HG02981 (cell line): ENCODE data around the gene LCE5A.
"Not testable (repeated sequence)": the region's sequence is repeated elsewhere in the genome, so short reads cannot be mapped to it uniquely, and the experiment has no call there.

Experiments used
- ATAC-seq: cut with Tn5 transposase; IDR thresholded peaks from one replicate; pipeline ENCODE4 v1.9.1; 2021; ENCODE audit warnings: mild to moderate bottlenecking, moderate library complexity; ENCODE audit not compliant: unreplicated experiment

The LCE5A gene

GRCh38 chr1:152515434-152515783 is 4.8 kb downstream of the LCE5A start:
- no peak for ATAC-seq

GRCh38 chr1:152516082-152516481 is 5.5 kb downstream of the LCE5A start:
- no peak for ATAC-seq

GRCh38 chr1:152517237-152517811 is 6.7 kb downstream of the LCE5A start:
- no peak for ATAC-seq

DNA sequence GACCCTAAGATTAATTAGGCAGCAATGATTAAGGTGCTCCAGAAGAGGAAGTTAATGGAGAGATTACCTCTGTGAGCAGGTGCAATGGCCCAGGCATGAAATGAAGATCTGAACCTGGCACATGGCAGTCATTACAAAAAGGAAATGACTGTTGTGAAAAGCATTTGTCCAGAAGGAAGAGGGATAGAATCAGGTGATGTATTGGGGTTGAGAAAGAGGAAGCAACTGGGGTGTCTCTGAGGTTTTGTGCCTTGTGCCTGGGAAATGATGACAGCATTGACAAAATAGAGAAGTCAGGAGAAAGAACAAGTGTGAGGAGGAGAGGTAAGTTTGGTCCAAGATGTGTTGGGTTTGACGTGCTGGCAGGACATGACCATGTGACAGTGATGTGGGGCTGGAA is 9.2 kb downstream of the LCE5A start:
- no peak for ATAC-seq

DNA sequence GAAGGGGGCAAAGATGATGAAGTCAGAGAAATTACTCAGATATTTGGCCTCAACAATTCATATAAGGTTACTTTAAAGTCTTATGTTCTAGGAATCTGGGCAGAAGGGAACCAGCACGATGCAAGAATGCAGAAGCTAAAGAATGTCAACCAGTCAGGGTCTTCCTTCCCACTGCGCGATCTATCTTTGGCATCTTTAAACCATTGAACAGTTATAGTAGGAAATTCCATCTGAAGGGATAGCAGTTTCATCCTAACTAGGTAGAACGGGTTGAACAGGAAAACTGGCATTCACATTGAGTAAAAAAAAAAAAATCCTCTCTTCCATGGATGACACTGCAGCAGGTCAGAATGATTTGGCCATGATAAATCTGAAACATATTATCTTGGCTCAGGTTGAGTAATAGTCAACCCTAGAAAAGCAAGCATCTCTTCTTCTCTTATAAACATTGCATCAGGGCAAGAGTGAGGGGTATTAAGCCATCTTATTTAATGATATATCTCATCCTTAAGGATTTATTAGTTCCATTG is 10.0 kb downstream of the LCE5A start:
- no peak for ATAC-seq

GRCh38 chr1:152525080-152525641 is 14.6 kb downstream of the LCE5A start:
- ATAC-seq: no peak

DNA sequence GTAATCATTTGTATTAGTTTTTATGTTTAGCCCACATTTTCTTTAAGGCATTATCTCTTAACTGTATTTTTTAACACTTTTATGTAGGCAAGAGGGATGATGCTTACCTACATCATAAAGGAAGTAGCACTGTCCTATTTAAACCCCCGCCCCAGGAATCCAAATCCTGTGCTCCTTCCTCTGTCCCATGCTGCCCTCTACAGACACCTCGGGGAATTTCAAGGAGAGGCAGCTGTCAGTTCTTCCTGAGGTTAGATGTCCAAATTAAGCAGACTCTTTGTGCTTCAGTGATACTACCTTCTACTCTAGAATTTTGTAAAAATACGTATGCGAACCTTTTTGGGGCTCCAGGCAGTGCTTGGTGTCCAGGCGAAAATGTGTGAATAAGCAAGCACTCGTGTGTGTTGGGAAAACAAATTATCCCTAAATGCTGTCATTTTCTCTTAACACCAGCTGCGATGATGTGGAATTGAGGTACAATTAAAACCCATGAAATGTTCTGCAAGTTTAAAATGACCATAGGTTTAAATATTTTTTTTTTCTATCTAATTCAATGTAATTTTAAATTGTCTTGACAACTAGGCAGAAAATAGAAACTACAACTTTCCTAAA is 22.8 kb downstream of the LCE5A start:
- no peak for ATAC-seq

- no peak for ATAC-seq
These were observed 25.2 kb downstream of the LCE5A start for GRCh38 chr1:152535774-152536173.

DNA sequence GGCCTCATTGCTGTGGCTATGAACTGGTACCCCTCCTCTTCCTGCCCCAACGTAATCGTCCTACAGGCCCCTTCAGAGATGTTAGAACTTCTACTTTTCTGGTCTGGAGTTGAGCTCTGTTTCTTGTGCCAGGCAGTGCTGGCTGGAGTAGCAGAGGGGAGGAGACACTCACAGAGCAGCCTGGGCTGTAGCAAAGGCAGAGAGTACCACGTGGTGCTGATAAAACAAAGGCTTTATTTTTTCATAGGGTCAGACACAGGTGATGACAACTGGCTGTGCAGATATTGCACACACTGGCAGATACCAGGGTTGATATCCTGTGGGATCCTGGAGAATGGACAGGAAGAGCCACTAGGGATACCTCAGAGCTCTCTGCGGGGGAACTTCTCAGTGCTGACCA is 26.9 kb downstream of the LCE5A start:
- ATAC-seq: no peak

GRCh38 chr1:152539901-152540300 is 29.3 kb downstream of the LCE5A start:
- ATAC-seq: no peak

DNA sequence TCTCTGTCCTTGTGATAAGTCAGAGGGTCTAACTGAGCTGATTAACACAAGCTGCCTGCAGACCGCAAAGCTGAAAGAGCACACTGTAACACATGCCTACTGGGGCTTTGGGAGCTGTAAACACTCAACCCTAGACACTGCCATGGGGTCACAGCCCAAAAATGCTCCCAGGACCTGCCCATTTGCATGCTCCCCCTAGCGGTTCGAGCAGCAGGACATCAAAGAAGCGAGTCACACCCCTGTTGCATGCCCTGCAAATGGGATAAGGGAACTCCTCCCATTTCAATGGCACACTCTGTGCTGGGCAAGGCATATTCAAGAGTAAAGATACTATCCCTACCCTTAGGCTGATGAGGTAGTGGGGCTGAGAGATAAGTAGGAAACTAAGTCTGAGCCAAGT is 33.2 kb downstream of the LCE5A start:
- ATAC-seq: no peak

GRCh38 chr1:152546704-152547103 is 36.1 kb downstream of the LCE5A start:
- ATAC-seq: no peak

DNA sequence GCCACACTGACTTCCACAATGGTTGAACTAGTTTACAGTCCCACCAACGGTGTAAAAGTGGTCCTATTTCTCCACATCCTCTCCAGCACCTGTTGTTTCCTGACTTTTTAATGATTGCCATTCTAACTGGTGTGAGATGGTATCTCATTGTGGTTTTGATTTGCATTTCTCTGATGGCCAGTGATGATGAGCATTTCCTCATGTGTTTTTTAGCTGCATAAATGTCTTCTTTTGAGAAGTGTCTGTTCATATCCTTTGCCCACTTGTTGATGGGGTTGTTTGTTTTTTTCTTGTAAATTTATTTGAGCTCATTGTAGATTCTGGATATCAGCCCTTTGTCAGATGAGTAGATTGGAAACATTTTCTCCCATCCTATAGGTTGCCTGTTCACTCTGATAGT is 37.8 kb downstream of the LCE5A start:
- ATAC-seq: not testable (repeated sequence)
